Smooth muscle cell (in vitro differentiated cells): ENCODE measurements around the gene SH2D3C. TPM values are rescaled to one million over a fixed set of nuclear protein-coding genes. Genes with fewer than 3 reads are reported as not detected.
"Not testable (repeated sequence)": the region's sequence is repeated elsewhere in the genome, so short reads cannot be mapped to it uniquely, and the experiment has no call there.

ENCODE experiments used
- DNase-seq: peaks from one replicate; lab custom pipeline; 2025; ENCODE audit not compliant: unreplicated experiment; lab: John Stamatoyannopoulos, UW
- H2AFZ ChIP-seq: fragments of 200-600 bp; sonication (generic); 2 replicates; pipeline ENCODE4 v1.6.0; 2016; ENCODE audit warnings: antibody characterized with exemption, low read depth, mild to moderate bottlenecking
- H3F3A ChIP-seq: fragments of 200-600 bp; sonication (generic); 2 replicates; pipeline ENCODE4 v1.6.0; 2017; ENCODE audit warnings: antibody characterized with exemption, low read depth
- H3K27ac ChIP-seq: fragments of 200-600 bp; sonication (generic); 2 replicates; pipeline ENCODE4 v1.5.1; 2016; ENCODE audit warnings: low read depth, mild to moderate bottlenecking
- H3K27me3 ChIP-seq: fragments of 200-600 bp; sonication (generic); 2 replicates; pipeline ENCODE4 v1.6.1; 2016; ENCODE audit warnings: low read depth, mild to moderate bottlenecking
- H3K36me3 ChIP-seq: fragments of 200-600 bp; sonication (generic); 2 replicates; pipeline ENCODE4 v1.5.1; 2016; ENCODE audit warnings: low read depth
- H3K4me1 ChIP-seq: fragments of 200-600 bp; sonication (generic); 2 replicates; pipeline ENCODE4 v1.5.1; 2016; ENCODE audit warnings: low read depth
- H3K4me2 ChIP-seq: fragments of 200-600 bp; sonication (generic); 2 replicates; pipeline ENCODE4 v1.6.0; 2016; ENCODE audit warnings: mild to moderate bottlenecking
- H3K4me3 ChIP-seq: fragments of 200-600 bp; sonication (generic); 2 replicates; pipeline ENCODE4 v1.5.1; 2016; ENCODE audit warnings: mild to moderate bottlenecking
- H3K79me2 ChIP-seq: fragments of 200-600 bp; sonication (generic); 2 replicates; pipeline ENCODE4 v1.6.0; 2016; ENCODE audit warnings: low read depth, mild to moderate bottlenecking
- H3K9ac ChIP-seq: fragments of 200-600 bp; sonication (generic); 2 replicates; pipeline ENCODE4 v1.6.0; 2016; ENCODE audit warnings: low read depth
- H3K9me3 ChIP-seq: fragments of 200-600 bp; sonication (generic); replicated peaks from 2 replicates; pipeline ENCODE4 v1.5.1; 2016; ENCODE audit warnings: low read depth
- H4K20me1 ChIP-seq: fragments of 200-600 bp; sonication (generic); 2 replicates; pipeline ENCODE4 v1.6.0; 2016; ENCODE audit warnings: low read depth
- WGBS: methylation state at CpG from one replicate; pipeline ENCODE4 v1.1.7; 2016; ENCODE audit warnings: low lambda C conversion rate; 5-methylcytosine and 5-hydroxymethylcytosine counted together
- polyA plus RNA-seq: library from polyadenylated mRNA; unstranded; fragments of >200 nt; fragmentation: Nextera tagmentation; extraction: Ambion mirVana; gene quantifications from 2 replicates; pipeline ENCODE4 v1.2.1, GENCODE V29; 2016
- total RNA-seq: library from RNA; depleted of rRNA; stranded (reverse); fragments of >200 nt; gene quantifications from 2 replicates; pipeline ENCODE4 v1.2.3, GENCODE V29; 2014
- TF ChIP-seq, protein P1 (sequence below): fragments of 200-600 bp; sonication (generic); IDR thresholded peaks from 2 replicates; pipeline ENCODE4 v1.5.1; 2017; ENCODE audit warnings: borderline replicate concordance, mild to moderate bottlenecking, antibody characterized with exemption; ENCODE audit not compliant: insufficient read depth, poor library complexity, severe bottlenecking

SH2D3C gene
- total and polyA plus RNA-seq, 2 experiments from 2014 or later, result 0.54 TPM; not detected in 1

DNA sequence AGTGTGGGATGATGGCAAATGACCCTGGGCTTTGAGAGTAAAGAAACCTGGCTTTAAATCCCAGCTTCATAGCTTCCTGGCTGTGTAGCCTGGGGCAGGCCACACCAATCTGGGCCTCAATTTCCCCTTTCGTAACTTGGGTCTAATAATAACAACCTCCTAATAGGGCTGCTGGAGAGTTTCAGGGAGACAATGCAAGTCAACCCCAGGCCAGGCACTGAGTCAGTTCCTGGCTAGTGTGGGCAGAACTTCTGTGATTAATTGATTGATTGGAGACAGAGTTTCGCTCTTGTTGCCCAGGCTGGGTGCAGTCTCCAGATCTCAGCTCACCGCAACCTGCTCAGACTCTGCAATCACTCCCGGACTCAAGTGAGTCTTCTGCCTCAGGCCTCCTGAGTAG is 3.3 kb upstream of the SH2D3C start:
- H3K27ac ChIP-seq, result no peak overlapping the region
- TF ChIP-seq, protein P1, sequence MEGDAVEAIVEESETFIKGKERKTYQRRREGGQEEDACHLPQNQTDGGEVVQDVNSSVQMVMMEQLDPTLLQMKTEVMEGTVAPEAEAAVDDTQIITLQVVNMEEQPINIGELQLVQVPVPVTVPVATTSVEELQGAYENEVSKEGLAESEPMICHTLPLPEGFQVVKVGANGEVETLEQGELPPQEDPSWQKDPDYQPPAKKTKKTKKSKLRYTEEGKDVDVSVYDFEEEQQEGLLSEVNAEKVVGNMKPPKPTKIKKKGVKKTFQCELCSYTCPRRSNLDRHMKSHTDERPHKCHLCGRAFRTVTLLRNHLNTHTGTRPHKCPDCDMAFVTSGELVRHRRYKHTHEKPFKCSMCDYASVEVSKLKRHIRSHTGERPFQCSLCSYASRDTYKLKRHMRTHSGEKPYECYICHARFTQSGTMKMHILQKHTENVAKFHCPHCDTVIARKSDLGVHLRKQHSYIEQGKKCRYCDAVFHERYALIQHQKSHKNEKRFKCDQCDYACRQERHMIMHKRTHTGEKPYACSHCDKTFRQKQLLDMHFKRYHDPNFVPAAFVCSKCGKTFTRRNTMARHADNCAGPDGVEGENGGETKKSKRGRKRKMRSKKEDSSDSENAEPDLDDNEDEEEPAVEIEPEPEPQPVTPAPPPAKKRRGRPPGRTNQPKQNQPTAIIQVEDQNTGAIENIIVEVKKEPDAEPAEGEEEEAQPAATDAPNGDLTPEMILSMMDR, result no peak
- H2AFZ ChIP-seq, result no peak overlapping the region
- DNase-seq, result no peak
- no peak overlapping the region for H3K9ac ChIP-seq
- no peak overlapping the region for H3K4me3 ChIP-seq
- no peaks in the 10 kb centered on the region for H3F3A ChIP-seq
- H3K79me2 ChIP-seq, result peaks cover 9% of the 10 kb centered on the region
- no peak overlapping the region for H3K4me2 ChIP-seq
- WGBS, result 89% methylated on average over 4 of the region's 4 CpGs
- H3K36me3 ChIP-seq, result no peaks in the 10 kb centered on the region
- no peaks in the 10 kb centered on the region for H3K9me3 ChIP-seq
- H3K4me1 ChIP-seq, result no peaks in the 10 kb centered on the region
- H3K27me3 ChIP-seq, result no peaks in the 10 kb centered on the region
- peaks cover 9% of the 10 kb centered on the region for H4K20me1 ChIP-seq

DNA sequence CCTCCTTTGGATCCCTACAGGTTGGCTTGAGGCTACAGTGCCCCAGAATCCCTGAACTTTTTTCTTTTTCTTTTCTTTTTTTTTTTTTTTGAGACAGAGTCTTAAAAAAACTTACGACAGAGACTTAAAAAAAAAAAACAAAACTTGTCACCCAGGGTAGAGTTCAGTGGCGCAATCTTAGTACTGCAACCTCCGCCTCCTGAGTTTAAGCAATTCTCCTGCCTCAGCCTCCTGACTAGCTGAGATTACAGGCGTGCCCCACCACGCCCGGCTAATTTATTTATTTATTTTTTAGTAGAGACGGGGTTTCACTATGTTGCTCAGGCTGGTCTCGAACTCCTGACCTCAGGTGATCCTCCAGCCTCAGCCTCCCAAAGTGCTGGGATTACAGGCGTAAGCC is 2.4 kb upstream of the SH2D3C start:
- not testable (repeated sequence) for H4K20me1 ChIP-seq, H3K9ac ChIP-seq, H3K27ac ChIP-seq, H3K9me3 ChIP-seq, H3F3A ChIP-seq, H3K4me1 ChIP-seq, H3K36me3 ChIP-seq, H2AFZ ChIP-seq, H3K27me3 ChIP-seq, H3K79me2 ChIP-seq, DNase-seq, H3K4me2 ChIP-seq, H3K4me3 ChIP-seq
- 93% methylated on average over 9 of the region's 9 CpGs for WGBS

DNA sequence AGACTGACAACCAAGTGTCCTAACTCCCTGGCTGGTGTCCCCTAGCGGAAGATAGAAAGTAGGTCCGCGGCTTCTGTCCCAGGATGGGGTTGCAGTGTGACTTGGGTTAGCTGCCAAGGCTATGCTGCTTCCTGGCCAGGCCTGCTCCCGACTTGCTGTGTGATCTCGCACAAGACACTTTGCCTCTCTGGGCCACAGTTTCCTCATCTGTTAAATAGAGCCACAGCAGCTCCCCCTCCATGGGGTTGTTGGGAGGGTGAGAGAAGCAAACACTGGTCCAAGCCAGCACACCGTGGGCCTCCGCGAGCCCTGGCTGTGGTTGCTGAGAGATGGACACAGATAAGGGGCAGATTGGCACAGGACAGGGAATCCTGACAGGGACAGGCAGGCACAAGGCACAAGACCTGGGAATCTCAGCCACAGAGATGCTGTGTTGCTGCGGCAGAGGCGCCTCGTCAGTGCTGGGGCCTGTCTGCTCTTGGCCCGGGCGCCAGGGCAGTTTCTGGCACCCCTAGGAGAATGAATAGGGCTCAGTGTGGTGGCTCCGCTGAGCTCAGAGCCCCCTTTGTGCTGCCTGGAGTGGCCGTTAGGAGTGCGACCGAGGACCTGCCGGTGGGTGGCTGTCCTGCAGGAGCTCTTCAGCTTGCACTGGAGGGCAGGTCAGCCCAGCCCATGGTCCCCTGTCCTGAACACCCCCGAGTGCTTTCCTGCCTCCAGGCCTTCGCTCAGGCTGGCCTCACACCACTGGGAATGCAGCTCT is 1.8 kb upstream of the SH2D3C start:
- Histone ChIP-seq H3K79me2 (no peaks in the 10 kb centered on the region), H2AFZ (no peak overlapping the region), H3K4me3 (no peak overlapping the region), H4K20me1 (no peaks in the 10 kb centered on the region), H3K9me3 (no peaks in the 10 kb centered on the region), H3K9ac (no peak overlapping the region), H3K4me2 (no peak overlapping the region), H3K4me1 (no peaks in the 10 kb centered on the region), H3K27me3 (no peaks in the 10 kb centered on the region), H3F3A (no peaks in the 10 kb centered on the region), H3K27ac (no peak overlapping the region), H3K36me3 (no peaks in the 10 kb centered on the region)
- TF ChIP-seq, protein P1, result no peak
- DNase-seq, result no peak
- 89% methylated on average over 20 of the region's 20 CpGs for WGBS

DNA sequence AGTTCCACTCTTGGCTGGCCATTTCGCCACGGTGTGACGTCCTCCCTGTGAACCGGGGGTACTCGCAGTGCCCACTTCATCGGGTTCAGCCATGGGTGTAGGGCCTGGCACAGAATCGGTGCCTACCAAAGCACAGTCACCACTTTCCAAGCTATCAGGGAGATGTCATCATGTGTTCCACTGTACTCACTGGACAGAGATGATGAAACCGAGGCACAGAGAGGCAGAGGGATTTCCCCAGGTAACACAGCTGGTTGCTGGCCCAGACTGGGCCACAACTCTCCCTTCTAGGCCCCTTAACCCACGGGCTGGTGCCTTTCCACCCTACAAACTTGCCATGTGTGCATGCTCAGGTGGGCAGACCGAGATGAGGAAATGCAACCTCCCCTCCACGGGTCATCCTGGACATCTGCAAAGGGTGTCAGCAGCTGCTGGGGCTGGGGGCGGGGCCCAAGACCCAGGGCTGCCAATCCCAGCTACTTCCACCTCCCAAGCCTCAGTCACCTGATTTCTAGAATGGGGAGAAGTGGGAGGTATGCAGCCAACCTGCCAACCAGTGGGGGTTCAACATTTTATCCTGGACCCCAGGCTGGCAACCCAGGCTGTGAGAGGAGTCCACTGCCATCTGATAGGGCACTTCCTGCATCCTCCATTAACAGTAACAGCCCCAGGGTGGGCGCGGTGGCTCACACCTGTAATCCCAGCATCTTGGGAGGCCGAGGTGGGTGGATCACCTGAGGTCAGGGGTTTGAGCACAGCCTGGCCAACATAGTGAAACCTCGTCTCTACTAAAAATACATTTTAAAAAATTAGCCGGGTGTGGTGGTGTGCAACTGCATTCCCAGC is 893 bp upstream of the SH2D3C start:
- no peak overlapping the region for H2AFZ ChIP-seq
- WGBS, result 88% methylated on average over 17 of the region's 17 CpGs
- H3K9ac ChIP-seq, result no peak overlapping the region
- no peaks in the 10 kb centered on the region for H4K20me1 ChIP-seq
- H3K4me1 ChIP-seq, result no peaks in the 10 kb centered on the region
- no peak for DNase-seq
- no peaks in the 10 kb centered on the region for H3K9me3 ChIP-seq
- H3K27me3 ChIP-seq, result no peaks in the 10 kb centered on the region
- H3K79me2 ChIP-seq, result no peaks in the 10 kb centered on the region
- TF ChIP-seq, protein P1, result no peak
- H3K4me2 ChIP-seq, result no peak overlapping the region
- H3K27ac ChIP-seq, result no peak overlapping the region
- no peaks in the 10 kb centered on the region for H3K36me3 ChIP-seq
- no peak overlapping the region for H3K4me3 ChIP-seq
- no peaks in the 10 kb centered on the region for H3F3A ChIP-seq
